Measurements from ENCODE around the gene PIGM. TPM values are rescaled to one million over a fixed set of nuclear protein-coding genes. Genes with fewer than 3 reads are reported as not detected.

PIGM gene
- total RNA-seq, 1 donor from 2014 or later = 5.5 TPM

- DNase-seq = no peak
- Mint-ChIP-seq H3K27ac (no peak overlapping the region), H3K9me3 (no peaks in the 10 kb centered on the region), H3K36me3 (ENCODE audit: low read depth) (peaks cover 3% of the 10 kb centered on the region), H3K4me3 (no peak overlapping the region), H3K4me1 (peaks cover 3% of the 10 kb centered on the region), H3K27me3 (peaks cover 11% of the 10 kb centered on the region)
- intact Hi-C loops (cut with micrococcal nuclease) = no loop called here
These were observed 9.2 kb downstream of the PIGM start for GRCh38 chr1:160022330-160023310.

DNA sequence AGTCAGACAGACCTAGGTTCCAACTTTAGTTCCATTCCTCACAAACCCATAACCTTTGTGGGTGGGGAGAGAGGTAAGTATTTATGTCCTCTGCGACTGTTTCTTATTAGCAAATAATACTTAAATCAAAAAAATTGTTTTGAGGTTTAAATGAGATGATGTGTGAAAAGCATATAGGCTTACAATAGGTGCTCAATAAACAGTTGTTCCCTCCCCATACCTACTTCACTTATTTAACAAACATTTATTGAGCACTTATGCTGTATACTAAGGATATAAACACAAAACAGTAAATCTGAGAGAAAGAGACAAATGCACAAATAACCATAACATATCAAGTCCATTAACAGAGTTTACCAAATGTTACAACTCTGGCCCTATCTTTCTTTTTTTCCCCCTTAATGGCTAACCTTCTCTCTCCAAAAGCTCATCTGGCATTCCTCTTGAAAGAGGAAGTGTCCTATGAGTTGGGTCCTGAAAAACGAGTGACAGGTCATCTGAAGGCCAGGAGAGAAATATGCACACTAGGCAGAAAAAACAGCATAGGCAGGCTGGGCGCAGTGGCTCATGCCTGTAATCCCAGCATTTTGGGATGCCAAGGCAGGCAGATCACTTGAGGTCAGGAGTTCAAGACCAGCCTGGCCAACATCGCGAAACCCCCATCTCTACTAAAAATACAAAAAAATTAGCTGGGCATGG, 10.3 kb downstream of the PIGM start:
- Mint-ChIP-seq H3K36me3 (ENCODE audit: low read depth) (no peaks in the 10 kb centered on the region), H3K27me3 (peaks cover 18% of the 10 kb centered on the region), H3K9me3 (no peaks in the 10 kb centered on the region), H3K4me3 (no peak overlapping the region), H3K4me1 (peaks cover 3% of the 10 kb centered on the region), H3K27ac (no peak overlapping the region)
- intact Hi-C loops (cut with micrococcal nuclease) = no loop called here
- DNase-seq = no peak

GRCh38 chr1:160020196-160020595, 11.6 kb downstream of the PIGM start:
- Mint-ChIP-seq H3K27me3 (peaks cover 18% of the 10 kb centered on the region), H3K9me3 (no peaks in the 10 kb centered on the region), H3K36me3 (ENCODE audit: low read depth) (no peaks in the 10 kb centered on the region), H3K4me1 (peaks cover 3% of the 10 kb centered on the region), H3K4me3 (no peak overlapping the region), H3K27ac (no peak overlapping the region)
- intact Hi-C loops (cut with micrococcal nuclease) = no loop called here
- no peak for DNase-seq

DNA sequence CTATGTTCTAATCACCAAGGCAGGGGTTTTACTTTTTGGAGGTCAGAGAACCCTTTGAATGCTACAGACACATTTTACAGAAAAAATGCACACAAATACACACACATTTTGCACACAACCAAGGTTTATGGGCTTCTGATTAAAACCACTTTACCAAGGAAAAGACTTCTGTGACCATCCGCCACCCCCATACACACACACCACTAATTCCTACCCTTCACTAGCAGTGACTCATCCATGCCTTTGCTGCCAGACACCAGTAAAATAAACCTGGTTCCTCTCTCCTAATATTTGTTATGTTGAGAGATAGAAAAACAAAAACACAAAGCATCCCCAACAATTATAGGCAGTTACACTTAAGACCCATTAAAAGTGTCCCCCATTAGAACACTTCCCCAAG, 12.9 kb downstream of the PIGM start:
- H3K27me3 Mint-ChIP-seq = peaks cover 24% of the 10 kb centered on the region
- DNase-seq = no peak
- intact Hi-C loops (cut with micrococcal nuclease) = no loop called here
- peaks cover 3% of the 10 kb centered on the region for H3K4me1 Mint-ChIP-seq
- H3K9me3 Mint-ChIP-seq = no peaks in the 10 kb centered on the region
- no peak overlapping the region for H3K4me3 Mint-ChIP-seq
- no peaks in the 10 kb centered on the region for H3K36me3 Mint-ChIP-seq (ENCODE audit: low read depth)
- no peak overlapping the region for H3K27ac Mint-ChIP-seq

- Mint-ChIP-seq H3K27ac (no peak overlapping the region), H3K36me3 (ENCODE audit: low read depth) (no peaks in the 10 kb centered on the region), H3K4me1 (peaks cover 3% of the 10 kb centered on the region), H3K27me3 (peaks cover 26% of the 10 kb centered on the region), H3K9me3 (no peaks in the 10 kb centered on the region), H3K4me3 (no peak overlapping the region)
- DNase-seq = no peak
- intact Hi-C loops (cut with micrococcal nuclease) = no loop called here
These were observed 13.4 kb downstream of the PIGM start for GRCh38 chr1:160018347-160018746.

- no peaks in the 10 kb centered on the region for H3K36me3 Mint-ChIP-seq (ENCODE audit: low read depth)
- no peak for DNase-seq
- no peak overlapping the region for H3K4me3 Mint-ChIP-seq
- H3K27me3 Mint-ChIP-seq = peaks cover 26% of the 10 kb centered on the region
- H3K27ac Mint-ChIP-seq = no peak overlapping the region
- intact Hi-C loops (cut with micrococcal nuclease) = no loop called here
- no peaks in the 10 kb centered on the region for H3K9me3 Mint-ChIP-seq
- peaks cover 3% of the 10 kb centered on the region for H3K4me1 Mint-ChIP-seq
These were observed 14.2 kb downstream of the PIGM start for GRCh38 chr1:160017592-160017991.

- H3K9me3 Mint-ChIP-seq = no peaks in the 10 kb centered on the region
- intact Hi-C loops (cut with micrococcal nuclease) = no loop called here
- no peak for DNase-seq
- peaks cover 32% of the 10 kb centered on the region for H3K27me3 Mint-ChIP-seq
- no peak overlapping the region for H3K27ac Mint-ChIP-seq
- no peaks in the 10 kb centered on the region for H3K36me3 Mint-ChIP-seq (ENCODE audit: low read depth)
- H3K4me3 Mint-ChIP-seq = no peak overlapping the region
- no peaks in the 10 kb centered on the region for H3K4me1 Mint-ChIP-seq
These were observed 20.0 kb downstream of the PIGM start for GRCh38 chr1:160011781-160012180.

- no peak overlapping the region for H3K27ac Mint-ChIP-seq
- DNase-seq = no peak
- intact Hi-C loops (cut with micrococcal nuclease) = loop anchor here (5.0 kb wide), 1 partner anchor 228 kb away; the partner anchor contains the start of gene DUSP23
- H3K9me3 Mint-ChIP-seq = no peaks in the 10 kb centered on the region
- H3K27me3 Mint-ChIP-seq = peaks cover 31% of the 10 kb centered on the region
- H3K36me3 Mint-ChIP-seq (ENCODE audit: low read depth) = no peaks in the 10 kb centered on the region
- H3K4me3 Mint-ChIP-seq = no peak overlapping the region
- no peaks in the 10 kb centered on the region for H3K4me1 Mint-ChIP-seq
These were observed 22.0 kb downstream of the PIGM start for GRCh38 chr1:160009801-160010200.

DNA sequence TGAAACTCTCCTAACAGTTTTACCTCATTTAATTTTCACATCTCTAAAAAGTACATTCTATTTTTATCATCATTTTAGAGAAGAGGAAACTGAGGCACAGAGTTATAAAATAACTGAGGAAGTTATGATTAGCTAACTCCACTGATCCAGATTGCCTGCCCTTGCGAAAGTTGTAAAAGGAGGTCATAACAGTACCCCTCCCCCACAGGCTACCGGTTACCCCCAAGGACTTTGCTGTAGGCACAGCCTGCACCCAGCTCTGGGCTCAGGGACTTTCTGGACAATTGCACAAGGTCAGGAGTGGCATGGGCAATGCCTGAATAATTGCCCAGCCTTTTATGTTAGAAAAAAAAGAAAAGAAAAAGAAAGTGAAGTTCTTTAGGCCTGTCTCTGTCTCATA, 22.7 kb downstream of the PIGM start:
- H3K9me3 Mint-ChIP-seq = no peaks in the 10 kb centered on the region
- DNase-seq = no peak
- no peak overlapping the region for H3K27ac Mint-ChIP-seq
- H3K36me3 Mint-ChIP-seq (ENCODE audit: low read depth) = no peaks in the 10 kb centered on the region
- H3K27me3 Mint-ChIP-seq = peaks cover 28% of the 10 kb centered on the region
- intact Hi-C loops (cut with micrococcal nuclease) = loop anchor here (5.0 kb wide), 1 partner anchor 227 kb away; the partner anchor contains the start of gene DUSP23
- no peaks in the 10 kb centered on the region for H3K4me1 Mint-ChIP-seq
- H3K4me3 Mint-ChIP-seq = no peak overlapping the region

DNA sequence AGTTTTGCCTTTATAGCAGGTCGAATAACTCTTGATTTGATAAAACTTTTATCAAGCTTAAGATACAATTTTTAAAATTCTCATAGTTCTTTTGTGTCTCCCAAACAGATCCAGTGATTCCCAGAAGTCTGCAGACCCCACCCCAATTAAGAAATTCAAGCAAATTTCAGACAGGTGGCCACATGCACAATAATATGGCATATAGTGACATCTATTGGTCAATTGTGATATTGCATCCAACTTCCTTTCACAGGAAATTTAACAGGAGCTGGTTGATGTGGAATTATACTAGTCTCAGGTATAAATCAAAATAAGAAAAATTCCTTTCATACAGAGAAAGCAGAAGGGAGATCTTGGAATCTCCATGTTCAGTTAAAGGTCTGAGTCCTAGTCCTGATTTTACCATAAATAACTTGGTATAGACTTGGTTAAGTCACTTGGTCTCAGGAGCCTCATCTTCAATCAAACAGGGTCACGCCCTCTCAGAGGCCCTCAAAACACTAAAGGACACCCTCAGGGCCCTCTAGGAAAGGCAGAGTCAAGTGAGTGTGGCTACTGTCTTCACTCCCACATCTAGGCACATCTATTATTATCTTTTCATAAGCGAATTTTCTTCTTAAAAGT, 24.1 kb downstream of the PIGM start:
- H3K4me1 Mint-ChIP-seq = no peaks in the 10 kb centered on the region
- DNase-seq = no peak
- H3K4me3 Mint-ChIP-seq = no peak overlapping the region
- intact Hi-C loops (cut with micrococcal nuclease) = loop anchor here (1.0 to 5.0 kb wide), 4 partner anchors 71 to 225 kb away; partner anchors contain the start of gene DUSP23
- no peaks in the 10 kb centered on the region for H3K9me3 Mint-ChIP-seq
- H3K27ac Mint-ChIP-seq = no peak overlapping the region
- peaks cover 21% of the 10 kb centered on the region for H3K27me3 Mint-ChIP-seq
- H3K36me3 Mint-ChIP-seq (ENCODE audit: low read depth) = no peaks in the 10 kb centered on the region

DNA sequence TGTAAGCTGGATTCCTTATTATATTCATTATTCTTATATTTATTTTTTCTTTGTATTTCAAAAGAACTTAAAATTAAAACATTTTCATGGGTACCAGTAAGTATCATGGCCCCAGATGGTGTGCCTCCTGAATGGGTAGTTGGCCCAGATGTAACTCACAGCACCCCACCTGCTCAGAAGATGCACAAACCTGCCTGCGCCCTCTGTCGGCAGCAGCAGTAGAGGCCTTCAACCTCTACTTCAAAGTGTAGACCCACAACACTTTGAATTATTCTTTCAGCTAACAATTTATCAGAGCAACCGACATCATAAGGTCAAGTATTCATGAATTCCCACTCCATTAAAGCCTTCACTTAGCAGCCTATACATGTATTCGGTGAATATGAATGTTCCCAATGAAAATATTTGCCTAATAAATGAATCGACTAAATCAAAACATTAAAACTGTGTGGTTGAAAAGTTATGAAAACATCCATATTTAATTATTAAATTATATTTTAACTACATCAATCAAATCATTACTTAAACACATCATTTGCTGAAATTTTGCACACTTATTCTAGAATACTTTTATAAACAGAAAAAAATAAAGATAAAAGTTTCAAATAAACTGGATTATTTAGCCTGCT, 25.4 kb downstream of the PIGM start:
- no peaks in the 10 kb centered on the region for H3K36me3 Mint-ChIP-seq (ENCODE audit: low read depth)
- peaks cover 21% of the 10 kb centered on the region for H3K27me3 Mint-ChIP-seq
- no peaks in the 10 kb centered on the region for H3K4me1 Mint-ChIP-seq
- H3K27ac Mint-ChIP-seq = no peak overlapping the region
- no peak overlapping the region for H3K4me3 Mint-ChIP-seq
- intact Hi-C loops (cut with micrococcal nuclease) = loop anchor here (2.0 to 5.0 kb wide), 3 partner anchors 116 to 224 kb away; partner anchors contain the start of gene DUSP23
- H3K9me3 Mint-ChIP-seq = no peaks in the 10 kb centered on the region
- peak; percentile 91 for DNase-seq

DNA sequence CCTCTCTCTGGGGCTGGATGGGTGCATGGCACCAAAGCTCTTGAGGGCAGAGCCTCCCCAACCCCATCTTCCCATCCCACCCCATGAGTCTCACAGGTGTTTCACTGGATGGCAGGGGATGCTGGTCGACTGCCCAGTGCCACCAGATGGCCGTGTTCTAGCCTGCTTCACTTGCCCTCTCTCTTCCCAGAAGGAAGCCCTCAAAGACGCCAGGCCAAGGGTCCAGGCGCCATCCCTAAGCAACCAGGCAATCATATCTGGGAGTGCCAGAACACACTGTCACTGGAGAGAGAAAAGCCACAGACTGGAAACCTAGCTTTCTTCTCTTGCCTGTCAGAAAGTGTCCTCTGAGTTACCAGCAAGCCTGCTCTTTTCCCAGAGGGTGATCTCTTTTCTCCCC, 26.7 kb downstream of the PIGM start:
- H3K4me3 Mint-ChIP-seq = no peak overlapping the region
- intact Hi-C loops (cut with micrococcal nuclease) = loop anchor here (5.0 kb wide), 1 partner anchor 223 kb away; the partner anchor contains the start of gene DUSP23
- H3K9me3 Mint-ChIP-seq = no peaks in the 10 kb centered on the region
- peaks cover 25% of the 10 kb centered on the region for H3K27me3 Mint-ChIP-seq
- DNase-seq = no peak
- H3K4me1 Mint-ChIP-seq = no peaks in the 10 kb centered on the region
- no peaks in the 10 kb centered on the region for H3K36me3 Mint-ChIP-seq (ENCODE audit: low read depth)
- H3K27ac Mint-ChIP-seq = no peak overlapping the region

GRCh38 chr1:160004425-160004824, 27.4 kb downstream of the PIGM start:
- DNase-seq = no peak
- intact Hi-C loops (cut with micrococcal nuclease) = no loop called here
- Mint-ChIP-seq H3K36me3 (ENCODE audit: low read depth) (no peaks in the 10 kb centered on the region), H3K27ac (no peak overlapping the region), H3K4me3 (no peak overlapping the region), H3K9me3 (no peaks in the 10 kb centered on the region), H3K27me3 (peaks cover 20% of the 10 kb centered on the region), H3K4me1 (no peaks in the 10 kb centered on the region)
